GM18909 (cell line): Measurements from ENCODE around the gene CRYBA2.

Experiments
- ATAC-seq: cut with Tn5 transposase; IDR thresholded peaks from one replicate; pipeline ENCODE4 v1.9.1; 2021; ENCODE audit warnings: mild to moderate bottlenecking; ENCODE audit not compliant: unreplicated experiment, poor library complexity

Gene CRYBA2

DNA sequence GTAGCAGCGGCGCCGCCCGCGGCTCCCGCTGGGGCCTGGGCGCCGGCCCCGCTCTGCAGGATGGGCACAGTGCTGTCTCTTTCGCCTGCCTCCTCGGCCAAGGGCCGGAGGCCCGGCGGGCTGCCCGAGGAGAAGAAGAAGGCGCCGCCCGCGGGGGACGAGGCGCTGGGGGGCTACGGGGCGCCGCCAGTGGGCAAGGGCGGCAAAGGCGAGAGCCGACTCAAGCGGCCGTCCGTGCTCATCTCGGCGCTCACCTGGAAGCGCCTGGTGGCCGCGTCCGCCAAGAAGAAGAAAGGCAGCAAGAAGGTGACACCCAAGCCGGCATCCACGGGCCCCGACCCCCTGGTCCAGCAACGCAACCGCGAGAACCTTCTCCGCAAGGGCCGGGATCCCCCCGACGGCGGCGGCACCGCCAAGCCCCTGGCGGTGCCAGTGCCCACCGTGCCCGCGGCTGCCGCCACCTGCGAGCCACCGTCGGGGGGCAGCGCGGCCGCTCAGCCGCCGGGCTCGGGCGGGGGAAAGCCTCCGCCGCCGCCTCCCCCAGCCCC lies 33.4 kb downstream of the CRYBA2 start:
- ATAC-seq = no peak

DNA sequence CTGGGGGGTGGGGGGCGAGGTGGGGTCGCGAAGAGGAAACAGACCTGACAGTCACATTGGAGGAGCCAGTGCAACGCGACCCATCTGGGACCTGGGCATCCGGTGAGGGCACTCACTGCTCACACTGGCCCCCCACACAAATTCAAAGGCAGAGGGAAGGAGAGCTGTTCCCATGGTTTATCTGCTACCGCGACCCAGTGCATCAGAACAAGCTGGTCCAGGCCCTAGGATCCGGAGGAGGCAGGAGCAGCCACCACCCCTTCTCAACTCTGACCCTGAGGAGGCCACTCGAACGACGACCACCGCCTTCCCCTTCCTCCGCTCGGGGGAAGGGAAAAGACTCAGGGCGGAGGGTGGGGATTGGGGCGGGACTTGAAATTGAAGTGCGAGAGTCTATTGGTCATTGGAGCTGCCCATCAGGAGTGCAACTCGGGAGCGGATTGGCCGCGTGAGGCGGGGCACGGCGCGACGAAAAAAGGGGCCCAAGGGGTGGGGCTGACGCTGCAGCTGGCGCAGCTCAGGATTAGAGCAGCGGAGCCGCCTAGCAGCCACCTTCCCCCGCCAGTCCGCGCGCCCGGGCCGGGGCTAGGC lies 34.0 kb downstream of the CRYBA2 start, which contains the start of gene CDK5R2:
Gene CDK5R2, plus strand, starts transcription at position 526 of the 591 bp plus-strand sequence. CDS start 155 bp downstream, outside the sequence.
- peak; percentile 96 for ATAC-seq

- ATAC-seq = no peak
These were observed 34.9 kb downstream of the CRYBA2 start for GRCh38 chr2:218958276-218958675.

GRCh38 chr2:218957671-218958070 lies 35.6 kb downstream of the CRYBA2 start:
- ATAC-seq = no peak

DNA sequence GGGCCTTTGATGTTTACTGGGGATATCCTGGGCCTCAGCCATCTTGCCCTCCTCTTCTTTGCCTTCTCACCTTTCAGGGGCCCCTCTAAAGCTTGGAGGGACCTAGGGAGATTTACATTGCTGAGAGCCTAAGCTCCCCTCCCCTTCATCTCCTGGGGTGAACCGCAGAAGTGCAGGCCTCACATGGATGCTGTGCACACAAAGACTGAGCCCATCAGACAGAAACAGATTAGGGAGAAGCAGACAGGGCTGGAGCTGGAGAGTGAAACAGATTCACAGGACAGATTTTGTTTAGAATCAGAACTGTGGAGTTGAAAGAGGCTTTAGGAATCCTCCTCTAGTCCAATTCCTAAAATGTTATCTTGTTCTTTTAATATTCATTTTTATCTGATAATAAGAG lies 37.2 kb downstream of the CRYBA2 start:
- no peak for ATAC-seq

GRCh38 chr2:218954541-218955300 lies 38.5 kb downstream of the CRYBA2 start:
- no peak for ATAC-seq

DNA sequence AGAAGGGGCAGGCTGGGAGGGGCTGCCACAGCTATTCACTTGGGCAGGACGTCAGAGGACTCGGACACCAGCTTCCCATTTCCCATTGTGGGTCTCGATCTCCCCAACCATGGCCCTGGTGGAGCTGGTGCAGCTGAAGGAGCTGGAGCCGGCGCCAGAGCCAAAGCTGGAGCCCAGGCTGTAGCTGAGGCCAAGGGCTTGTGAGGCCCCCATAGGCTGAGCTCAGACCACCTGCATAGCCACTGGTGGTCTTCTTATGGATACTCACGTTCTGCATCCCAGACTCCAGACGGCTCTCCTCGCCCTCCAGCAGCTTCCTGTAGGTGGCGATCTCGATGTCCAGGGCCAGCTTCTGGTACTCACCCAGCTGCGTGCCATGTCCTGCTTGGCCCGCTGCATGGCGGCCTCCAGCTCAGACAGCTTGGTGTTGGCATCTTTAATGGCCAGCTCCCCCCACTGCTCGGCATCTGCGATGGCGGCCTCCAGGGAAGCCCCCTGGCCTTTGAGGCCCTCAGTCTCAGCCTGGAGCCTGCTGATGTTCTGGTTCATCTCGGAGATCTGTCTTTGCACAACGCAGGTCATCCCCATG lies 39.8 kb downstream of the CRYBA2 start:
- ATAC-seq = no peak

DNA sequence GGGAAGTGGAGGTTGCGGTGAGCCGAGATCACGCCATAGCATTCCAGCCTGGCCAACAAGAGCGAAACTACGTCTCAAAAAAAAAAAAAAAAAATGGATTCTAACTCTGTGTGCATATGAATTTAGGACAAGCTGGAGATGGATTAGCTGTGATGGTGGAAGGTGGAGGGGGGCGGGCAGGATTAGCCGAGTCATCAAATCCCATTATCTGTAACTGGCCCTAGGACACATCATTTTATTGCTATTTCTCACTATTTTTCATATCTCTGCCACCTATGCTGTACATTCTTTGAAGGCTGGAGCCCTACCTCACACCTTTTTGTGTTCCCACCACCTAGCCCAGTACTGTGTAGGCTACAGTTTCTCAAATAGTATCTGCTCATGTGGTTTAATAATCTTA lies 41.1 kb downstream of the CRYBA2 start:
- ATAC-seq = no peak

DNA sequence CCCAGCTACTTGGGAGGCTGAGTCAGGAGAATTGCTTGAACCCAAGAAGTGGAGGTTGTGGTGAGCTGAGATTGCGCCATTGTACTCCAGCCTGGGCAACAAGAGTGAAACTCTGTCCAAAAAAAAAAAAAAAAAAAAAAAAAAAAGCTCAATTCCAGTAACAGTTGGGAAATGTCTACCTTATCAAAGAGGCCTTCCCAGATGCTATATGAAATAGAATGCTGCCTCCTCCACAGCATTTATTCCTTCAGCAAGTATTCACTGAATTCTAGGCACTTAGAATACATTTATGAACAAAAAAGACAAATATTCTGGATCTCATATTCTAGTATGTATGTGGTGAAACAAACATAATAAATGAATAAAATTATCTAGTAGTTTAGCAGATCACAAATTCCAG lies 46.6 kb downstream of the CRYBA2 start:
- ATAC-seq = no peak

GRCh38 chr2:218944759-218945404 lies 48.3 kb downstream of the CRYBA2 start:
- ATAC-seq = no peak
